ENCODE measurements around the gene TM7SF3.
"Not testable (repeated sequence)": the region's sequence is repeated elsewhere in the genome, so short reads cannot be mapped to it uniquely, and the experiment has no call there.

Gene TM7SF3

DNA sequence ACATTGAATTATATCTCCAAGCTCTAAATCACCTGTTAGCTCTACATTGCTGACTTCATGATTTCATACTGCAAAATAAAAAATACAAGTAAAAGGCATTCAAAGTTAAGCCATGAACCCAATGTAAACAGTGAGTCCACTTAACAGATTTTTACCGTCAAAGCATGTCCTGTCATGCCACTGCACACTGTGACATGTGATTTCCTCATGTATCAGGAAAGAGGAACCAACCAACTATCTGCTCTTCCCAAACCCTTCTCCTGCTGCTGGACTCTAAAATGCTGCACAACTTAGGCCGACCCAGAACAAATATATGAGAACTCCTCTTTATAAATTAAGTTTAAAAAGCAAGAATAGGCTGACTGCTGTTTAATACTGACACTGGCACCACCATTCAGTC is 37.5 kb downstream of the TM7SF3 start:
- DNase-seq: no peak

GRCh38 chr12:26971963-26972362 is 42.2 kb downstream of the TM7SF3 start:
- DNase-seq: no peak

DNA sequence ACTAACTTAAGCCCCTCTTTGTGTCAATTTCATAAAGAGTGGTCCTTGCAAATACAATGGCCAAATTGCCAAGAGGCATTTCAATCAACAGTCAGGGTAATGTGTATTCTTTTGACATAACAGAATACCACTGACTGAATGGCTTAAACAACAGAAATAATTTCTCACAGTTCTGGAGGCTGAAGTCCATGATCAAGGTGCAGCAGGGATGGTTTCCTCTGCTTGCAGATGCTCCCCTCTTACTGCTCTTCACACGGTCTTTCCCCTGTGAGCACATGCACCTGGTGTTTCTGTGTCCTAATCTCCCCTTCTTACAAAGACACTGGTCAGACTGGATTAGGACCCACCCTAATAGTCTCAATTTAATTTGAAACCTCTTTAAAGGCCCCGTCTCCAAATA is 44.0 kb downstream of the TM7SF3 start:
- no peak for DNase-seq

GRCh38 chr12:26966842-26967241 is 47.3 kb downstream of the TM7SF3 start:
- no peak for DNase-seq

DNA sequence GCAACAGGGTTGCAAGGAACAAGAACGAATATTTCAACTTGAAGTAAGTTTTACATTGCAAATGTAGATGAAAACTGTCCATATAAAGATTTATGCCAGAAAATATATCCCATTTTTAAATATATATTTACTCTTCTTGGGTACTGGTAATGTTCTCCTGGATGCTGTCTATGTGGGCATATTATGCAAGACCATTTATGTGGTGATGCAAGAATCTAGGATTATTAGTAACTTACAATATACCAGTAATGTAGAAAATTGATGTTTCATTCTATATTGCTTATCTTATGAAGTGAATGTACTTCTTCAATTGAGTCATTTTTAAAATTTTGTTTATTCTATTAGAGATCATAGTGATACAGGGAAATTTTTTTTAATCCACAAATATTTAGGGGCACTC is 50.8 kb downstream of the TM7SF3 start:
- no peak for DNase-seq

GRCh38 chr12:26961803-26962202 is 52.4 kb downstream of the TM7SF3 start:
- no peak for DNase-seq

DNA sequence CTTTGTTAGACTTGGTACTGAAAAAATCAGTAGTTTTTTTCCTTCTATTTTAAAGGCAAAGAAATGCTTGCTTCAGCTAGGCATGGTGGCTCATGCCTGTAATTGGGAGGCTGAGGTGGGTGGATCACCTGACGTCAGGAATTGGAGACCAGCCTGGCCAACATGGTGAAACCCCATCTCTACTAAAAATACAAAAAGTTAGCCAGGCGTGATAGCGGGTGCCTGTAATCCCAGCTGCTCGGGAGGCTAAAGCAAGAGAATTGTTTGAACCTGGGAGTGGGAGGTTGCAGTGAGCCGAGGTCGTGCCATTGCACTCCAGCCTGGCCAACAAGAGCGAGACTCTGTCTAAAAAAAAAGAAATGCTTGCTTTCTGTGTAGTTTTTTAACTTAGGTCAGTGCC is 52.8 kb downstream of the TM7SF3 start:
- DNase-seq: not testable (repeated sequence)

DNA sequence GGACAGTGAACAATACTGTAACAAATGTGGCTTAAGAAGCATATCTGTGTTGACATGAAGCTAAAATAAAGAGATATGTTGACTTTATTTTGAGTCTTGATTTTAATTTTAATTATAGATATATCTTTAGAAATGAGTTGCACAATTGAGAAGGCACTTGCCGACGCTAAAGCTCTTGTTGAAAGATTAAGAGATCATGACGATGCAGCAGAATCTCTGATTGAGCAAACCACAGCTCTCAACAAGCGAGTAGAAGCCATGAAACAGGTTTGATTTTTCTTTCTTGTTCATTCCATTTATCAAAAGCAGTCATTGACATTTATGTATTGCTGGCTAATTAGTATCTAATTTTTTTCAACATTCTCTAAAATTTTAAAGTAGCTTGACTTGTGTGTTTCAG is 60.2 kb downstream of the TM7SF3 start:
- no peak for DNase-seq

DNA sequence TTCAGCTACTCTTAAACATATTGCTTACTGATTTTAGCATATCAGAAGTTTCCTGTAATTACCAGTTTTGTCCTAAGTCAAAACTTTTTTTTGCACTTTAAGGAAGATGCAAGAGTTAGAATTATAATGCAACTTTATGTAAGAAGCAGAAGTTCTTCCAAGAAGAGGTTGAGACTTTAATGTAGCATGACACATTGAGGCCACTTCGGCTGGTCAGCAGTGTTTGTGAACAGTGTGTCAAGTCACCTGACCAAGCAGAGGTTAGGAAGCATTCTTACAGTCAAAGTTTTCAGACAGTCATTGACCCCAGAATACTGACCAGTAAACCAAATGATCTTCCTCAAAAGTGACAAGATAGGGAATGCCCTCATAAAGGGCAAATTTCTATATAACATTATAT is 60.7 kb downstream of the TM7SF3 start:
- DNase-seq: no peak

DNA sequence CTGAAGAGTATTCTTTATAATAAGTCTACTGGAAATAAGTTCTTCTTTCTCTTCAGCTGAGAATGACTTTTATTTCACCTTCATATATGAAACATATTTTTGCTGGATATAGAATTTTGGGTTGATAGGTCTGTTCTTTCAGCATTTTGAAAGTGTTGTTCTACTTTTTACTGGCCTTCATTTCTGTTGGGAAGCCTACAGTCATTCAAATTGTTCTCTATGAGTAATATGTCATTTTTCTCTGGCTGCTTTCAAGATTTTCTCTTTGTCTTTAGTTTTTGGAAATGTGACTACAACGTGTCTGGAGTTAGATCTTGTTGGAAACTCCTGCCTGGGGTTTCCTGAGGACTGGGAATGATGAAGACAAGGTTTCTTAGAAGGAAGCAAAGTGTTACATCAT is 65.9 kb downstream of the TM7SF3 start:
- DNase-seq: no peak

DNA sequence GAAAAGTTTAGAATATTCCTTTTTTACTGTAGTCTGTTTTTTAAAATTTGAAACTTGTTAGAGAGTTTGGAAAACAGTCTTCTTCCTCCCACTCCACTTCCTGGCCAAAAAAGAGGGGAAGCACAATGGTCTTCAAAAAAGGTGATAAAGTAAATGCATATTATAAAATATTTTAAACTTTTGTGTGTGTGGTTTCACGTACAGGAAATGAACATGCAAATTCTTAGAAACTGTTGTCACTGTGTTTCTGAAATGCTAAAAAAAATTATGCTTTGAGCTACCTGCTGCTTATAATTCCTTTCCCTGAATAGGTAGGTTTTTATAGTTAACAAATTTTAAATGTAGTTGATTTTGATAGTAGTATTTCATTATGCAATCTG is 73.0 kb downstream of the TM7SF3 start:
- no peak for DNase-seq

- DNase-seq: no peak
Observed at GRCh38 chr12:26940516-26941214, 73.5 kb downstream of the TM7SF3 start.

- DNase-seq: no peak
Observed at GRCh38 chr12:26939953-26940352, 74.2 kb downstream of the TM7SF3 start.

GRCh38 chr12:26939192-26939832 is 74.9 kb downstream of the TM7SF3 start:
- DNase-seq: no peak

- DNase-seq: peak; percentile 26
Observed at GRCh38 chr12:26938701-26939062, 75.5 kb downstream of the TM7SF3 start.

GRCh38 chr12:26937863-26938700 is 76.1 kb downstream of the TM7SF3 start, which contains the start of the genes FGFR1OP2 and INTS13:
FGFR1OP2 (plus strand) TSS chr12:26938470; CDS start chr12:26954159, 15,689 bp downstream.
INTS13 (minus strand) TSS chr12:26937981; CDS start chr12:26936803, 1,178 bp downstream.
- peak; percentile 97 for DNase-seq

- no peak for DNase-seq
Observed at GRCh38 chr12:26937443-26937862, 76.7 kb downstream of the TM7SF3 start.

DNA sequence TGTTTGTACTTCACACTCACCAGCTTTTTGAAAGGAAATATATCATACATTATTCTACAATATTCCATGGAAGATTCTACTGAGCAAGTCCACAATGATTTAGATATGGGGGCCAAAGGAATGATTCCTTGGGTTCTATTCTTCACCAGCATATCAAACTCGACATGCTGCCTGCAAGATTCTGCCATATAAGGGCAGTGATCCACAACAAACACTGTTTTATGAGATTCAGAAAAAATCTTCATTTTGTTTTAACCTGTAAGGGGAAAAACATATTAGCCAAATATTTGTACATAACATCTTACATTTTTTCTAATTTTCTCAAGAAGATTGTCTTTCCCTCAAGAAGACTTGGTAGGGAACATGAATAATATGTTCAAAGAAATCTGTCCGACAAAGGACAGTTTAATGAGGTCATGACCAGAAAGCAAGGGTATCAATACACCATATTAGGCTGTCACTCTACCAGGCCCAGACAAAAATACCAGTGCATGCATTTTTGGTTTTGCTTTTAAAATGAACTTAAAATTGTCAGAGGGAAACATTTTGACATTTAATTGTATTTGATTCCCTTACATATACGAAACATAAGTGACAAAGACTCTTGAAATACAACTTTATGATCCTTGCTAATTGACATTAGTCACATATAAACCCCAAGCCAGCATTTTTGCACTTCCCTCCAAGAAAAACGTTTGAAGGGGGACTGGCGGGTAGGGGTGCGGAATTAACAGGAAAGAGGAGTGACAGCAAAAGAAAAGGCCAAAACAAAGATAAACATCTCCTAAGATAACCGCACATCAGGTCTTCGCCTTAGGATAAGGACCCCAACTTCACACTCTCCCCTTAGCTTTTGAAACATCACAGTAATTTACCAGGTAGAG is 77.4 kb downstream of the TM7SF3 start:
- no peak for DNase-seq

DNA sequence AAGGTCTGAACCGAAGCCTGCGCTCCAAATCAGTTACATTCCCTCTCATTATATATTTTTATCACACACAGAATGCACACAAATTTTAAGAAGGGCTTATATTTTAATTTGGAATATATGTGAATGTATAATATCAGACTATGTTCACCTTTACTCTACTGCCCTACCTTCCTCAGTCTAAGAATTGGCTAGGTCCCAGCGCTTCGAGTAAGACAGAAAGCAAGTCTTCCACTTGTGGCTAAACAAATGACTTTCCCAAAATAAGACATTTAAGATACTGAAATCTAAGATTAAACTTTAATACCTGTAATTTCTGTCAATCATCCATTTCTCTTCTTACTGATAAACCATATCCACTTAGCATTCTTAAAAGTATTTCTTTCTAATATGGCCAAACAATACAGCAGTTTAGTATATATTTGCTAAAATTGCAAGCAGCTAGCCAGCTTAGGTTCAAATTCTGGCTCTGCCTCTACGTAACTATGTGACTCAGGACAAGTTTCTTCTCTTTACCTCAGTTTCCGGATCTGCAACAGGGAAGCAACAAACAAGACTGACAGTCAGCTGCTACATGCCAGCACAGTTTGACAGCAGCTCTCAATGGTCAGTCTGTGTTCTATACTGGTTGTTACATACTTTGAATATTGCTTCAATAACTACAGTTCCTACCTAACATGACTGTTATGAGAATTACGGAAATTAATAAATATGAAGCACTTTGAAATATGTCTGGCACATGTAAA is 78.4 kb downstream of the TM7SF3 start:
- no peak for DNase-seq

DNA sequence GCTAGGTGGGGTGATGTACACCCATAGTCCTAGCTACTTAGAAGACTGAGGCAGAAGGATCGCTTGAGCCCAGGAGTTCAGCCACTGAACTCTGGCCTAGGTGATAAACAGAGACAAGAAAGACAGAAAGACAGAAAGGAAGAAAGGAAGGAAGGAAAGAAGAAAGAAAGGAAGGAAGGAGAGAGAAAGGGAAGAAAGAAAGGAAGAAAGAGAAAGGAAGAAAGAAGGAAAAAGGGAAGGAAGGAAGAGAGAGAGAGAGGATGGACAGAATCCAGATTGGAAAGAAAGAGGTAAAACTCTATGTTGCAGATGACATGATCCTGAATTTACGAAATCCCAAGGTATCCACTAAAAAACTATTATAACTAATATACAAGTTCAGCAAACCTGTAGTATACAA is 84.6 kb downstream of the TM7SF3 start:
- DNase-seq: no peak

DNA sequence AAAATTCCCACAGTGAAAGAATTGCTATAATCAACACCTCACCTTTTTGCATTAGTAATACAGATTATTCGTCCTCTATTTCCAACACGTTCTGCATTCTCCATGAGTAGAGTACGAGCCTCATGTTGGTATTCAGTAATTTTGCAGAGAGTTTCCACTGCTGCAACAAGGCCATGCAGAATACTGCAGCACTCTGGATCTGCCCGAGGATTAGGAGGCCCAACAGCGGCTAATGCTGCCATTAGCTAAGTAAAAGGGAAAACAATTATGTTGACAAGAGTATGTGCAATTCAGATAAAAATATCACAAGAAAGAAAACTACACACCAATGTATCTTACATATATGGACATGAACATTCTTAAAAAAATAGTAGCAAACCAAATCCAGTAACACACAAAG is 85.5 kb downstream of the TM7SF3 start:
- DNase-seq: no peak

All from NCI-H2171 (cell line).